Fibroblast of peridontal ligament (primary cell): ENCODE data around the gene LMAN2.
"Not testable (repeated sequence)": the region's sequence is repeated elsewhere in the genome, so short reads cannot be mapped to it uniquely, and the experiment has no call there.

Source experiments
- DNase-seq: peaks from one replicate; pipeline ENCODE4 v3.0.0-alpha.2; 2010; ENCODE audit errors: extremely low read depth

Gene LMAN2

GRCh38 chr5:177378884-177379883 is 27.7 kb upstream of the LMAN2 start:
- peak; percentile 51 for DNase-seq

DNA sequence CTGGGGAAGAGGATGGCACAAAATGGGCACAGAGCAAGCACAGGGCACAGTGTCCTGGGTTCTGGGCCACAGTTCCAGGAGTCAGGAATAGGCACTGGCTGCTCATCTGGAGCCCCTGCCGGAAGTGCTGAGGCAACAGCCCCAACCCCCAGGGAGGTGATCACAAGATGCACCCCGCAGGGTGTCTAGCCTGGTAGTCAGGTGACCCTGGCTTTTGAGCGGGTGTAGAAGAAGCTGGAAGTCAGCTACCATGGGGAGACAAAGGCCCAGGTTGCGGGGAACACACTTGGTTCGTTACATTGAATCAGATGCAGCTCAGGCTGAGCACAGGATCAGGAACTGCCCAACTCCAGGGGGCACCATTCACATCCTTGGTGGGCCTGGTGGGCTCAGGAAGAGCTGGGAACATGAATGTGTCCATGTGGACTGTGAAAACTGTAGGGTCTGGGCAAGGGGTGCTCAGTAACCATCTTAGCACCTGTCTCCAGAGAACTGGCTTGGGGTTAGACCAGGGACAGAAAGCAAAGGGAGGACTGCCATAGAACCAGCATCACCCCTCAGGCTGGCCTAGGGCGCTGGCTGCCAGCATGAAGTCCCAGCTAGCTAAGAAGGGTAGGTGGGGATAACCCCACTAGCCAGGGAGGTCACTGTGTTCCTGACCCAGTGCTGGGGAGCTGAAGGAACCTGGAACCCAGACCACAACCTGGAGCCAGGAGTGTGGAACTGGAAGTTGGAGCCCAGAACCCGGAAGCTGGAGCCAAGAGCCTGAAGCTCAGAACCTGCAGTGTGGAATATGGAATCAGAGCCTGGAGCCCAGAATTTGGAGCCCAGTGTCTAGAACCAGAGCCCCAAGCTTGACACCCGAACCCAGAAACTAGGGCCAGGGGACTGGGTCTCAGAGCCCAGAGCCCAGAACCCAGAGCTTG is 26.6 kb upstream of the LMAN2 start:
- DNase-seq: no peak

- no peak for DNase-seq
Measured at GRCh38 chr5:177376107-177376506, 24.6 kb upstream of the LMAN2 start.

GRCh38 chr5:177375516-177375915 is 24.0 kb upstream of the LMAN2 start:
- DNase-seq: not testable (repeated sequence)

GRCh38 chr5:177374211-177374610 is 22.7 kb upstream of the LMAN2 start:
- no peak for DNase-seq

GRCh38 chr5:177373806-177374205 is 22.3 kb upstream of the LMAN2 start:
- DNase-seq: no peak

GRCh38 chr5:177372910-177373309 is 21.4 kb upstream of the LMAN2 start:
- no peak for DNase-seq

GRCh38 chr5:177372034-177372896 is 20.8 kb upstream of the LMAN2 start:
- DNase-seq: no peak

GRCh38 chr5:177371120-177372033 is 19.9 kb upstream of the LMAN2 start:
- DNase-seq: no peak

- DNase-seq: peak; percentile 60
Measured at GRCh38 chr5:177370488-177371119, 19.1 kb upstream of the LMAN2 start.

- DNase-seq: no peak
Measured at GRCh38 chr5:177369645-177370440, 18.4 kb upstream of the LMAN2 start.

DNA sequence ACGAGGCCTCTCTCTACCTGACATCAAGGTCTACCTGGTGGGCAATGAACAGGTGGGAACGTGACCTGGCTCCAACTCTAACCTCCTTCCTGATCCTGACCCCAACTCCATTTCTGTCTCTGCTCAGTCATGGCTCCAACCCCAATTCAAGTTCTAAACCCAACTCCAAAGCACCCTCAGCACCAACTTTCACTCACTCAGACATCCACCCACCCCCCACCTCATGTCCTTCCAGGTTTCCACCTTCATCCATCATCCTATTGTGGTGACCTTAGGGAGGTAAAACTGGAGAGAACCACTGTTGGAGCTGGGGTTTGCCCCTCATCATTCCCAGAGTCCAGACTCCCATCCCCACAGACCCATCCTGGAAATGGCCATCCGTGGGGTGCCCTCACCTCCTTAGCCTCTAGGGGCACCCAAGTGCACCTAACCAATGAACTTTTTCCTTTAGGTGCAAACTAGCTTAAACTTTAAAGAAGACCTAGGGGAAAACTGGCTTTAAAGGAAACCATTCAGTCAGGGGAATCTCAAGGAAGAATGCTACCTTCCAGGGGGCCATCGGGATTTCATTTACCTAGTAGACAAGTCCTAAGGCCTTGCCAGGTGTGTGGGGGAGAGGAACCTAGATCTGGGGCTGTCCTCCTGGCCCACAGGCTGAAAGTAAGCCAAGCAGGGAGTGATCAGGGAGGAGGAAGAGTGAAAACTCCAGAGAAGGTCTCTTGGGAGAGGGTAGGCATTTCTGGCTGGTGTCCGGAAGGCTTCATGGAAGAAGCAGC is 17.6 kb upstream of the LMAN2 start:
- DNase-seq: no peak

GRCh38 chr5:177367981-177368868 is 16.8 kb upstream of the LMAN2 start:
- DNase-seq: no peak

DNA sequence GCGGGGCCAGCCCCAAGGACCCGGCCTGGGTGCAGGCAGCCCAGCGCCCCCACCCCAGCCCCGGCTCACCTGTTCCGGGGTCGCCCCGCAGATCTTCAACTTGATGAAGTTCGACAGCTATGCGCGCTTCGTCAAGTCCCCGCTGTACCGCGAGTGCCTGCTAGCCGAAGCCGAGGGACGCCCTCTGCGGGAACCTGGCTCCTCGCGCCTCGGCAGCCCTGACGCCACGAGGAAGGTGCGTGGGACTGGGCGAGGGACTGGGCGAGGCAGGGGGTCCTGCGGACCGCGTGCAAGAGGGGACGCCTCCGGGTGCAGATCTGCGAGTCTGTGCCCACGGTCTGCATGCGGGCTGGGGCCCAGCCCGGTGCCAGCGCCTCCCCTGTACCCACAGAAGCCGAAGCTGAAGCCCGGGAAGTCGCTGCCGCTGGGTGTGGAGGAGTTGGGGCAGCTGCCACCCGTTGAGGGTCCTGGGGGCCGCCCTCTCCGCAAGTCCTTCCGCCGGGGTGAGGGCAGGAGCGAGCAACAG is 15.9 kb upstream of the LMAN2 start:
- no peak for DNase-seq

GRCh38 chr5:177366528-177367322 is 15.3 kb upstream of the LMAN2 start:
- peak; percentile 54 for DNase-seq
